ENCODE measurements around the gene AGL. TPM values are rescaled to one million over a fixed set of nuclear protein-coding genes. Genes with fewer than 3 reads are reported as not detected.
"Not testable (repeated sequence)": the region's sequence is repeated elsewhere in the genome, so short reads cannot be mapped to it uniquely, and the experiment has no call there.

The AGL gene
- total and polyA plus RNA-seq, 2 donors = 9.5 to 12.0 TPM

GRCh38 chr1:99843760-99844159, 6.4 kb upstream of the AGL start:
- H3K27ac ChIP-seq (ENCODE audit: low read depth in 1 of 2, low read length in 1 of 2) = no peak overlapping the region
- H3K4me1 ChIP-seq (ENCODE audit: control insufficient read depth in 2 of 2, insufficient read depth in 2 of 2, low read length in 2 of 2) = no peaks in the 10 kb centered on the region
- no peak for DNase-seq (ENCODE audit: low read depth in 6 of 9, low spot score in 9 of 9)
- no peaks in the 10 kb centered on the region for H3K36me3 ChIP-seq (ENCODE audit: control insufficient read depth in 2 of 2, insufficient read depth in 2 of 2, low read length in 1 of 2)
- 92% methylated on average over 2 of the region's 2 CpGs for WGBS
- H3K9me3 ChIP-seq (ENCODE audit: control insufficient read depth in 2 of 2, insufficient read depth in 1 of 2, low read length in 1 of 2) = no peaks in the 10 kb centered on the region
- H3K4me3 ChIP-seq (ENCODE audit: low read length in 2 of 2) = no peak overlapping the region
- H3K27me3 ChIP-seq (ENCODE audit: control insufficient read depth in 2 of 2, insufficient read depth in 1 of 2, low read length in 1 of 2) = no peaks in the 10 kb centered on the region

GRCh38 chr1:99845201-99845600, 5.0 kb upstream of the AGL start:
- H3K4me3 ChIP-seq (ENCODE audit: low read length in 2 of 2); H3K36me3 ChIP-seq (ENCODE audit: control insufficient read depth in 2 of 2, insufficient read depth in 2 of 2, low read length in 1 of 2); DNase-seq (ENCODE audit: low read depth in 6 of 9, low spot score in 9 of 9); H3K9me3 ChIP-seq (ENCODE audit: control insufficient read depth in 2 of 2, insufficient read depth in 1 of 2, low read length in 1 of 2); H3K27me3 ChIP-seq (ENCODE audit: control insufficient read depth in 2 of 2, insufficient read depth in 1 of 2, low read length in 1 of 2); H3K27ac ChIP-seq (ENCODE audit: low read depth in 1 of 2, low read length in 1 of 2); H3K4me1 ChIP-seq (ENCODE audit: control insufficient read depth in 2 of 2, insufficient read depth in 2 of 2, low read length in 2 of 2): not testable (repeated sequence)
- 96% methylated on average over 9 of the region's 9 CpGs for WGBS

- Histone ChIP-seq H3K4me1 (ENCODE audit: control insufficient read depth in 2 of 2, insufficient read depth in 2 of 2, low read length in 2 of 2) (peaks cover 5 to 10% of the 10 kb centered on the region in 2 donors), H3K27ac (ENCODE audit: low read depth in 1 of 2, low read length in 1 of 2) (peak overlapping the region in 1 of 2 donors; percentile 88), H3K36me3 (ENCODE audit: control insufficient read depth in 2 of 2, insufficient read depth in 2 of 2, low read length in 1 of 2) (peaks cover 0 to 5% of the 10 kb centered on the region in 2 donors), H3K9me3 (ENCODE audit: control insufficient read depth in 2 of 2, insufficient read depth in 1 of 2, low read length in 1 of 2) (no peaks in the 10 kb centered on the region), H3K4me3 (ENCODE audit: low read length in 2 of 2) (peak overlapping the region; percentile 91 to 94), H3K27me3 (ENCODE audit: control insufficient read depth in 2 of 2, insufficient read depth in 1 of 2, low read length in 1 of 2) (no peaks in the 10 kb centered on the region)
- peak in 2 of 9 donors; percentile 1 to 9 for DNase-seq (ENCODE audit: low read depth in 6 of 9, low spot score in 9 of 9)
- WGBS = 88% methylated on average over 6 of the region's 6 CpGs
Observed at GRCh38 chr1:99849413-99849743, 783 bp upstream of the AGL start.

- peaks cover 0 to 6% of the 10 kb centered on the region in 2 donors for H3K36me3 ChIP-seq (ENCODE audit: control insufficient read depth in 2 of 2, insufficient read depth in 2 of 2, low read length in 1 of 2)
- whole genome bisulfite sequencing = 12% methylated on average over 15 of the region's 15 CpGs
- DNase-seq (ENCODE audit: low read depth in 6 of 9, low spot score in 9 of 9) = peak in 2 of 9 donors; percentile 3 to 13
- H3K27me3 ChIP-seq (ENCODE audit: control insufficient read depth in 2 of 2, insufficient read depth in 1 of 2, low read length in 1 of 2) = no peaks in the 10 kb centered on the region
- H3K27ac ChIP-seq (ENCODE audit: low read depth in 1 of 2, low read length in 1 of 2) = peak overlapping the region; percentile 70 to 88
- no peaks in the 10 kb centered on the region for H3K9me3 ChIP-seq (ENCODE audit: control insufficient read depth in 2 of 2, insufficient read depth in 1 of 2, low read length in 1 of 2)
- H3K4me1 ChIP-seq (ENCODE audit: control insufficient read depth in 2 of 2, insufficient read depth in 2 of 2, low read length in 2 of 2) = peaks cover 5 to 10% of the 10 kb centered on the region in 2 donors
- peak overlapping the region; percentile 91 to 94 for H3K4me3 ChIP-seq (ENCODE audit: low read length in 2 of 2)
Observed at GRCh38 chr1:99850459-99851291, 514 bp downstream of the AGL start.

DNA sequence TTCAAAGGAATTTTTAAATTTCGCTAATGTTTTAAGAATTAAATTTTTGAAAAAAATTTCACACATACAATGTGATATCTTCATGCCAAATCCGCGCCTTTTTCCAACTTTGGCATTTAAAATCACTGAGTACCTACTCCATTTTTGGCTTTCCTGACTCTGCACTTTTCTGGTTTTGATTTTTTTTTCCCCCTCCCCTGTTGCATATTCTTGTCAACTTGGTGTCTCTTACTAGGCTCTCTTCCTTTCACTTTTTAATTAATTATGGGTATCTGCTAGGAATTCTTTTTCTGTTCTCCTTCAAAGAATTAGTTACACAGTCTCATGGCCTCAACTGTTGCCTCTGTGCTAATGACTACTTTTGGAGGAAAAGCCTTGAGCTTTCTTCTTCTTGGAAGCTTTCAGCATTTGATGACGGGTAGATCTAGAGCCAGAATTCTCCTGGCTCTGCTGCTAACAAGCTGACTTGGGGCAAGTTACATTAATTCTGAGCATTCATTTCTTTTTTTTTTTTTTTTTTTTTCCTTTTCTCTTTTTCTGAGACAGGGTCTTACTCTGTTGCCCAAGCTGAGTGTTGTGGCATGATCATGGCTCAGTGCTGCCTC, 1.8 kb downstream of the AGL start:
- Histone ChIP-seq H3K27ac (ENCODE audit: low read depth in 1 of 2, low read length in 1 of 2) (no peak overlapping the region), H3K9me3 (ENCODE audit: control insufficient read depth in 2 of 2, insufficient read depth in 1 of 2, low read length in 1 of 2) (no peaks in the 10 kb centered on the region), H3K4me1 (ENCODE audit: control insufficient read depth in 2 of 2, insufficient read depth in 2 of 2, low read length in 2 of 2) (peaks cover 5 to 10% of the 10 kb centered on the region in 2 donors), H3K36me3 (ENCODE audit: control insufficient read depth in 2 of 2, insufficient read depth in 2 of 2, low read length in 1 of 2) (peaks cover 0 to 8% of the 10 kb centered on the region in 2 donors), H3K27me3 (ENCODE audit: control insufficient read depth in 2 of 2, insufficient read depth in 1 of 2, low read length in 1 of 2) (no peaks in the 10 kb centered on the region), H3K4me3 (ENCODE audit: low read length in 2 of 2) (no peak overlapping the region)
- 98% methylated on average over 4 of the region's 4 CpGs for WGBS
- DNase-seq (ENCODE audit: low read depth in 6 of 9, low spot score in 9 of 9) = peak in 1 of 9 donors; percentile 4

- Histone ChIP-seq H3K4me3 (ENCODE audit: low read length in 2 of 2) (no peak overlapping the region), H3K27ac (ENCODE audit: low read depth in 1 of 2, low read length in 1 of 2) (no peak overlapping the region), H3K4me1 (ENCODE audit: control insufficient read depth in 2 of 2, insufficient read depth in 2 of 2, low read length in 2 of 2) (peaks cover 5 to 10% of the 10 kb centered on the region in 2 donors), H3K9me3 (ENCODE audit: control insufficient read depth in 2 of 2, insufficient read depth in 1 of 2, low read length in 1 of 2) (no peaks in the 10 kb centered on the region), H3K27me3 (ENCODE audit: control insufficient read depth in 2 of 2, insufficient read depth in 1 of 2, low read length in 1 of 2) (no peaks in the 10 kb centered on the region), H3K36me3 (ENCODE audit: control insufficient read depth in 2 of 2, insufficient read depth in 2 of 2, low read length in 1 of 2) (peaks cover 0 to 8% of the 10 kb centered on the region in 2 donors)
- no peak for DNase-seq (ENCODE audit: low read depth in 6 of 9, low spot score in 9 of 9)
- WGBS = 96% methylated on average over 3 of the region's 3 CpGs
Observed at GRCh38 chr1:99852648-99853047, 2.5 kb downstream of the AGL start.

GRCh38 chr1:99855914-99856450, 5.8 kb downstream of the AGL start:
- WGBS = 100% methylated on average over 1 of the region's 1 CpG
- no peaks in the 10 kb centered on the region for H3K9me3 ChIP-seq (ENCODE audit: control insufficient read depth in 2 of 2, insufficient read depth in 1 of 2, low read length in 1 of 2)
- DNase-seq (ENCODE audit: low read depth in 6 of 9, low spot score in 9 of 9) = no peak
- no peak overlapping the region for H3K4me3 ChIP-seq (ENCODE audit: low read length in 2 of 2)
- H3K4me1 ChIP-seq (ENCODE audit: control insufficient read depth in 2 of 2, insufficient read depth in 2 of 2, low read length in 2 of 2) = no peaks in the 10 kb centered on the region
- H3K27me3 ChIP-seq (ENCODE audit: control insufficient read depth in 2 of 2, insufficient read depth in 1 of 2, low read length in 1 of 2) = no peaks in the 10 kb centered on the region
- no peak overlapping the region for H3K27ac ChIP-seq (ENCODE audit: low read depth in 1 of 2, low read length in 1 of 2)
- peaks cover 0 to 8% of the 10 kb centered on the region in 2 donors for H3K36me3 ChIP-seq (ENCODE audit: control insufficient read depth in 2 of 2, insufficient read depth in 2 of 2, low read length in 1 of 2)

GRCh38 chr1:99857041-99857440, 6.9 kb downstream of the AGL start:
- H3K27me3 ChIP-seq (ENCODE audit: control insufficient read depth in 2 of 2, insufficient read depth in 1 of 2, low read length in 1 of 2); H3K36me3 ChIP-seq (ENCODE audit: control insufficient read depth in 2 of 2, insufficient read depth in 2 of 2, low read length in 1 of 2); H3K27ac ChIP-seq (ENCODE audit: low read depth in 1 of 2, low read length in 1 of 2); H3K9me3 ChIP-seq (ENCODE audit: control insufficient read depth in 2 of 2, insufficient read depth in 1 of 2, low read length in 1 of 2); H3K4me3 ChIP-seq (ENCODE audit: low read length in 2 of 2); H3K4me1 ChIP-seq (ENCODE audit: control insufficient read depth in 2 of 2, insufficient read depth in 2 of 2, low read length in 2 of 2); DNase-seq (ENCODE audit: low read depth in 6 of 9, low spot score in 9 of 9): not testable (repeated sequence)
- WGBS = 97% methylated on average over 26 of the region's 33 CpGs

GRCh38 chr1:99858286-99858685, 8.1 kb downstream of the AGL start:
- Histone ChIP-seq H3K9me3 (ENCODE audit: control insufficient read depth in 2 of 2, insufficient read depth in 1 of 2, low read length in 1 of 2) (no peaks in the 10 kb centered on the region), H3K27me3 (ENCODE audit: control insufficient read depth in 2 of 2, insufficient read depth in 1 of 2, low read length in 1 of 2) (no peaks in the 10 kb centered on the region), H3K4me3 (ENCODE audit: low read length in 2 of 2) (no peak overlapping the region), H3K4me1 (ENCODE audit: control insufficient read depth in 2 of 2, insufficient read depth in 2 of 2, low read length in 2 of 2) (no peaks in the 10 kb centered on the region), H3K36me3 (ENCODE audit: control insufficient read depth in 2 of 2, insufficient read depth in 2 of 2, low read length in 1 of 2) (peaks cover 0 to 9% of the 10 kb centered on the region in 2 donors), H3K27ac (ENCODE audit: low read depth in 1 of 2, low read length in 1 of 2) (no peak overlapping the region)
- no peak for DNase-seq (ENCODE audit: low read depth in 6 of 9, low spot score in 9 of 9)
- 98% methylated on average over 2 of the region's 2 CpGs for WGBS
